H1 (cell line): Measurements from ENCODE around the gene NRN1. TPM values are rescaled to one million over a fixed set of nuclear protein-coding genes. Genes with fewer than 3 reads are reported as not detected.

Experiments used
- ASH2L ChIP-seq: fragments of 200-600, 300-600 bp; sonication (generic); IDR thresholded peaks from one replicate; pipeline ENCODE4 v1.7.1; 2017; ENCODE audit warnings: low read length
- BRCA1 ChIP-seq: IDR thresholded peaks from 2 replicates; pipeline ENCODE4 v1.6.1; 2012; ENCODE audit warnings: low read depth, low read length, improper control_type of control experiment
- CTCF ChIP-seq, 3 experiments: IDR thresholded peaks; 1 replicate in 2 of 3; 2 replicates in 1 of 3; pipeline versions ENCODE4 v1.5.1 to v1.6.1; 2011; ENCODE audit warnings: low read length in 3 of 3, mild to moderate bottlenecking in 3 of 3, inconsistent platforms in 2 of 3, low read depth in 1 of 3, moderate library complexity in 1 of 3; ENCODE audit not compliant: insufficient read depth in 1 of 3; ENCODE audit errors: control extremely low read depth in 1 of 3
- EGR1 ChIP-seq: IDR thresholded peaks from 2 replicates; pipeline ENCODE4 v1.6.1; 2011; ENCODE audit warnings: low read depth, low read length, borderline replicate concordance
- GABPA ChIP-seq: IDR thresholded peaks from 2 replicates; pipeline ENCODE4 v1.6.1; 2011; ENCODE audit warnings: mild to moderate bottlenecking, low read length, moderate library complexity, borderline replicate concordance; ENCODE audit not compliant: insufficient read depth
- HDAC2 ChIP-seq, 2 experiments: fragments of 300-600 bp in 1 of 2; sonication (generic) in 1 of 2; IDR thresholded peaks; 2 replicates each; pipeline ENCODE4 v1.6.1; 2011 to 2012; ENCODE audit warnings: low read depth in 2 of 2, low read length in 2 of 2, mild to moderate bottlenecking in 2 of 2, moderate library complexity in 2 of 2, borderline replicate concordance in 1 of 2, inconsistent platforms in 1 of 2
- MAFK ChIP-seq: IDR thresholded peaks from 2 replicates; pipeline ENCODE4 v1.6.1; 2012; ENCODE audit warnings: low read depth, mild to moderate bottlenecking, improper control_type of control experiment, low read length
- POLR2A ChIP-seq, 2 experiments: IDR thresholded peaks; 1 replicate in 1 of 2; 2 replicates in 1 of 2; pipeline ENCODE4 v1.6.1; 2011; ENCODE audit warnings: low read depth in 2 of 2, low read length in 2 of 2, mild to moderate bottlenecking in 2 of 2; ENCODE audit errors: control extremely low read depth in 1 of 2
- POLR2AphosphoS5 ChIP-seq: IDR thresholded peaks from 2 replicates; pipeline ENCODE4 v1.6.1; 2011; ENCODE audit warnings: low read depth, low read length
- POU5F1 ChIP-seq: IDR thresholded peaks from 2 replicates; pipeline ENCODE4 v1.6.1; 2011; ENCODE audit warnings: low read depth, mild to moderate bottlenecking, low read length, moderate library complexity
- RNF2 ChIP-seq: fragments of 200-900, 300-1000 bp; sonication (generic); IDR thresholded peaks from 2 replicates; pipeline ENCODE4 v1.7.1; 2016; ENCODE audit warnings: borderline replicate concordance, low read depth, mild to moderate bottlenecking, antibody characterized with exemption, low read length; ENCODE audit not compliant: poor library complexity, severe bottlenecking; ENCODE audit errors: missing control alignments
- RXRA ChIP-seq: IDR thresholded peaks from 2 replicates; pipeline ENCODE4 v1.6.1; 2011; ENCODE audit warnings: low read depth, mild to moderate bottlenecking, low read length, moderate library complexity; ENCODE audit not compliant: insufficient read depth
- SIX5 ChIP-seq: IDR thresholded peaks from 2 replicates; pipeline ENCODE4 v1.6.1; 2011; ENCODE audit warnings: mild to moderate bottlenecking, low read depth, low read length
- SP2 ChIP-seq: IDR thresholded peaks from 2 replicates; pipeline ENCODE4 v1.6.1; 2012; ENCODE audit warnings: mild to moderate bottlenecking, low read length, inconsistent platforms
- SRF ChIP-seq: IDR thresholded peaks from 2 replicates; pipeline ENCODE4 v1.6.1; 2011; ENCODE audit warnings: mild to moderate bottlenecking, low read depth, low read length, moderate library complexity
- SUZ12 ChIP-seq: fragments of 200-600 bp; sonication (generic); IDR thresholded peaks from 2 replicates; pipeline ENCODE4 v1.6.1; 2012; ENCODE audit warnings: mild to moderate bottlenecking, inconsistent platforms, low read length, moderate library complexity, mixed read lengths
- TAF1 ChIP-seq: IDR thresholded peaks from 2 replicates; pipeline ENCODE4 v1.6.1; 2011; ENCODE audit warnings: mild to moderate bottlenecking, low read depth, low read length
- TAF7 ChIP-seq: optimal IDR thresholded peaks from 2 replicates; pipeline ENCODE3; 2011; ENCODE audit warnings: low read depth, mild to moderate bottlenecking, inconsistent platforms, low read length, moderate library complexity, borderline replicate concordance
- TBP ChIP-seq: IDR thresholded peaks from 2 replicates; pipeline ENCODE4 v1.6.1; 2011; ENCODE audit warnings: low read depth, low read length, improper control_type of control experiment
- TEAD4 ChIP-seq: IDR thresholded peaks from 2 replicates; pipeline ENCODE4 v1.6.1; 2012; ENCODE audit warnings: low read depth, low read length, inconsistent platforms, mixed read lengths
- polyA plus RNA-seq, 7 experiments: library from polyadenylated mRNA; depleted of rRNA in 3 of 7; stranded (reverse) in 5 of 7; unstranded in 2 of 7; fragments of >200 nt in 5 of 7; fragments of 200-250 nt in 2 of 7; gene quantifications; 1 replicate in 5 of 7; 2 replicates in 1 of 7; 4 replicates in 1 of 7; pipeline versions ENCODE4 v1.2.1 to v1.2.3, GENCODE V29; 2011 to 2013; ENCODE audit warnings: missing spikeins in 2 of 7, mixed read lengths in 2 of 7
- total RNA-seq: library from RNA; stranded (reverse); fragmentation: NEBNext Ultra II Directional; extraction: Animal tissue kit (Norgen Biotek cat#: 25700); gene quantifications from 2 replicates; pipeline ENCODE4 v1.2.1, GENCODE V29; 2021
- TF ChIP-seq, protein P1 (sequence below): IDR thresholded peaks from 2 replicates; pipeline ENCODE4 v1.6.1; 2012; ENCODE audit warnings: inconsistent platforms
- TF ChIP-seq, protein P2 (sequence below): IDR thresholded peaks from 2 replicates; pipeline ENCODE4 v1.6.1; 2011; ENCODE audit warnings: low read depth, mild to moderate bottlenecking, low read length; ENCODE audit not compliant: insufficient read depth

Gene NRN1
- total and polyA plus RNA-seq, 2 of the 8 experiments (the other 6 are each of a cell fraction or from before 2014, with no cell fraction given) = 0.06 to 0.26 TPM

DNA sequence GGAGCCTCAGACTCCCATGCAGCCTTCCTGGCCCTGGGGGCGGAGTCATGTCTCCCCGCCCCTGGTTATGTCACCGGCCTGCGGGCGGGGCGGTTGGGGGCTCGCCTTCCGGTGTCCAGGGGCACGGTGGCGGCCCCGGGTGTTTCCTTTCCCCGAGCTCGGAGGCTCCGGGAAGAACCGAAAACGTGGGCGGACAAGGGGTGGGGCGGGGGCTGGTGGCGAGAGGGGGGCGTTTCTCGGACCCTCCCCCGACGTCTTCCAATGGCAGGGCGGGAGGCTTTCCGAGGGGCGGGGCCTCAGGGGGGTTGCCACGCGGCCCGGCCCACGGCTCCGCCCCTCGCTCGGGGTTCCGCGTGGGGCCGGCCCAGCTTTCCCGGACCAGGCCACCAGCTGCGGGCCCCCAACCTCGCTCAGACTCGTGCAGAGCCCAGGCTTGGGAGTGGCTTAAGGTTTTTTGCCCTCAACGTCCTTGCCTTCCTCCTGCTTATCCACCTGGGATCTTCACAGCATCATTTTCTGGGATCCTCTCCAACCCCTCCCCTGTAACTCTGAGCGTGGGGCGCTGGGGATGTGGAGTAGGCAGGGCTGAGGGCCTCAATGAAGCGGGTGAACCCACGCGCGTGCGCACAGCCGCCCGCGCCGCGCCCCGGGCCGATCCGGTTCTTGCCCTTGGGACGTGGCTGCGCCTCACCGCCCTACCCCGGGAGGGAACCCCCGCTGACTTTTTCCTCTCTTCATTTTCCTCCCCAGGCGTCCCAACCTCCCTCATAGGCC is 2.1 kb upstream of the NRN1 start (continued):
- TF ChIP-seq TAF7 (no peak), GABPA (no peak), RNF2 (no peak), POLR2AphosphoS5 (no peak), SUZ12 (no peak), MAFK (no peak), SP2 (no peak), POLR2A (IDR thresholded peaks at IDR 0.05; ENCODE audit: control extremely low read depth in 1 of 2, low read depth in 2 of 2, low read length in 2 of 2) (no peak), TEAD4 (no peak), CTCF (IDR thresholded peaks at IDR 0.05; ENCODE audit: control extremely low read depth in 1 of 3, insufficient read depth in 1 of 3, low read depth in 1 of 3, low read length in 3 of 3) (no peak), EGR1 (no peak), SRF (no peak), ASH2L (no peak), SIX5 (no peak), TBP (no peak), TAF1 (no peak), POU5F1 (no peak), BRCA1 (no peak), HDAC2 (IDR thresholded peaks at IDR 0.05; ENCODE audit: borderline replicate concordance in 1 of 2, low read depth in 2 of 2, low read length in 2 of 2) (peak in 1 of 2 experiments; percentile 40; a peak in 1 of 4 replicates), RXRA (no peak)
- TF ChIP-seq, protein P1, sequence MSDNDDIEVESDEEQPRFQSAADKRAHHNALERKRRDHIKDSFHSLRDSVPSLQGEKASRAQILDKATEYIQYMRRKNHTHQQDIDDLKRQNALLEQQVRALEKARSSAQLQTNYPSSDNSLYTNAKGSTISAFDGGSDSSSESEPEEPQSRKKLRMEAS = peak; percentile 1; the same call in 1 of the 2 replicates
- TF ChIP-seq, protein P2, sequence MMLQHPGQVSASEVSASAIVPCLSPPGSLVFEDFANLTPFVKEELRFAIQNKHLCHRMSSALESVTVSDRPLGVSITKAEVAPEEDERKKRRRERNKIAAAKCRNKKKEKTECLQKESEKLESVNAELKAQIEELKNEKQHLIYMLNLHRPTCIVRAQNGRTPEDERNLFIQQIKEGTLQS = no peak
